Measurements from ENCODE around the gene CLCN7.
A peak's percentile ranks its signal among the peaks of the same experiment; 100 is the strongest.

CLCN7 gene

DNA sequence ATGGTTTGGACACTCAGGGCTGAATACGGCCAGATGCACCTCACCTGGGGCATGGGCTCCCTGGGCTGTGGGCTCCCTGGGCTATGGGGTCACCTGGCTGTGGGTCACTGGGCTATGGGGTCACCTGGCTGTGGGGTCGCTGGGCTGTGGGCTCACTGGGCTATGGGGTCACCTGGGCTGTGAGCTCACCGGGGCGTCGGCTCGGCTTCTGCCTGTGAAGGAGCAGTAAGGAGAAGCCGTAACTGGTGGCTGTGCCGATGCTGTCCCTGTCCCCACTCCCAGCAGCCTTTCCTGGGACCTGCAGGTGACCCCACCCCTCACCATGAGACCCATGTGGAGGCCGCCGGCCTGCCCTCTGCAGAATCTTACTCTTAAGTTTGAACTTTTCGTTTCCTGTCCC lies 45.8 kb downstream of the CLCN7 start:
- no peak for DNase-seq

DNA sequence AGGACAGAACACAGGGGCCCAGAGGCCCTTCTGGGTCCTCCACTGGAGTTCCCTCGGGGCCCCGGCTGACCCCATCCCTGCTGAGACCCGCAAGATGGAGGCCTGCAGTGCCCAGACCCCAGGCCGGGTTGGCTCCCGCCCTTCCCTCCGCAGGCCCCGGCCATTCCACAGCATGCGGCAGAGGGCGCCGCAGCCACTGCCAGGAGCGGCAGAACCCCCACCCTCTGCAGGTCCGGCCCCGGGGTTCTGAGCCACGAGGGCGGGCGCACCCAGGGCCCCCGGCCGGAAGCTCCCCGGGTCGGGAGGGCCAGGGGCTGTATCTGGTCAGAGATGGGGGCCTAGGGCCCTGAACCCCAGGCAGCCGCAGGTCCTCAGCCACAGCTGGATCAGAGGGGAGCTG lies 46.3 kb downstream of the CLCN7 start:
- DNase-seq, result peak in 1 of 2 donors; percentile 33

DNA sequence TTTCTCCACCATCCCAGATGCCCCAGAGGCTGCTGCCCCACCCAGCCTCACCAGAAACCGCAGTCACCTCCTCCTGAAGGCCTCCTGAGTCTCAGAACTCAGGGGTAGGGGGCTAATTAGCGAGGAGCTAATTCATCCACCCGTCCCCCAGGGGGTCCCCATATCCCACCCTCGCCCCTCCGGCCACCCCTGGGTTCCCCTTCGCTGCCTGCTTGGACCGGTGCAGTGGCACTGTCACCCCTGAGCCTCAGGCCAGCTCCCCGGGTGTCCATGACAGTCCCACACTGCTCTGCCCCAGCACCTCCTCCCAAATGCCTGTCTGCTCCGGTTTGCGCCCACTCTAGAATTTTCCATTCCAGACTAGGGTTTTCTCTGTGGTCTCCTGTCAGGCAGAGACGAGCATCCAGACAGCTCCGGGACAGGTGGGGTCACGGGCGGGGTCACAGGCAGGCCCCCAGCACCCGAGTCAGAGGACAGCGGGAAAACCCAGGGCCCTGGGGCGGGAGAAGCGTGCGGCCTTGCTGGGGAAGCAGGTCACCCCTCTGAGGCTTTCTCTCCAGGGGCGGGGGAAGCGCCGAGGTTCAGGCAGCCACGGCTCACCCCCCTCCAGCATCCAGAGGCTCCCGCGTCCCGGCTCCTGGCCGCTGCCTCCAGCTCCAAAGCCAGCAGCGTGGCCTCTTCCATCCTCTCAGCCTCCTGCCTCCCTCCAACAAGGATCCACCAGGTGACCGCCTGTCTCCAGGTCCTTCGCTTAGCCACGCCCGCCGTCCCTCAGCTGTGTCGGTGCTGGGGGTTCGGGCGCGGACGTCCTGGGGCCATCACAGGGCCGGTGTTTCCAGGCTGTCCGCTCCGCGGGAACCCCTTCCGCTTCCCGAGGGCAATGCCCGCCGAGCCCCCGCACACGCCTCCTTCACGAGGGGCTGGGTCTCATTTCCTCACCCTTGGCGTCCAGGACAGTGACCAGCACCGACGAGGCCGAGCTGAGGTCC lies 47.1 kb downstream of the CLCN7 start:
- DNase-seq, result no peak

DNA sequence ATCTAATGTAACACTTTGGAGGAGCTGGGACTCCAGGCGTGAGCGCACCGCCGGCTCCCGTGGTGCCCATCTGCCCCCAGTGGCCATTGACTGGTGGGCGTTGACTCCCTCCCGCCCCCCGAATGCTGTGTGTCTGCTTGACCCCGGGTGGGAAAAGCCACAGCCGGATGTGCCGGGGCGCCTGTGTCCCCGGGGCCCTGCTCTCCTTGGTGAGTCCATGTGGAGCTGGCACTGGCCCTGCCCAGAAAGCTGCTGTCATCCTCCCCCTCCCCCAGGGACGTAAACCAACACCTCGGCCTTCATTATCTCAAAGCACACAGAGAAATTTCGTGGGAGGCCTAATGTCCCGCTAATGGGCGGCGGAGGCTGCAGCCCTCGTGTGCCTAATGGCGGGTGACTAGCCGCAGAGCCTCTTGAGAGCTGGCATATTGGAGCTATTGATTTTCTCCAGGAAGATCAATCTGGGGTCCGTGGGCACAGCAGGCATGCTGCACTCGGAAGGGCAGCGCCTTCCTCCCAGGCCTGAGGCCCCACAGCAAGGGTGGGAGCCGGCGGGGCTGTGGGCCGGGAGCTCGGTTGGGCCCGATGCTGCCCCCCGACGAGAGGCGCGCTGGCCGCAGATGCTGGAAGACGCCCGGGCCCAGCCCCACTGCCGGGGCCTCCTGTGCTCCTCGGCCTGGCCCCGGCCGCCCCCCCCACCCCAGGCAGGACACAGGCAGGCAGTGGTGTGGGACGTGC lies 47.9 kb downstream of the CLCN7 start:
- DNase-seq, result no peak

DNA sequence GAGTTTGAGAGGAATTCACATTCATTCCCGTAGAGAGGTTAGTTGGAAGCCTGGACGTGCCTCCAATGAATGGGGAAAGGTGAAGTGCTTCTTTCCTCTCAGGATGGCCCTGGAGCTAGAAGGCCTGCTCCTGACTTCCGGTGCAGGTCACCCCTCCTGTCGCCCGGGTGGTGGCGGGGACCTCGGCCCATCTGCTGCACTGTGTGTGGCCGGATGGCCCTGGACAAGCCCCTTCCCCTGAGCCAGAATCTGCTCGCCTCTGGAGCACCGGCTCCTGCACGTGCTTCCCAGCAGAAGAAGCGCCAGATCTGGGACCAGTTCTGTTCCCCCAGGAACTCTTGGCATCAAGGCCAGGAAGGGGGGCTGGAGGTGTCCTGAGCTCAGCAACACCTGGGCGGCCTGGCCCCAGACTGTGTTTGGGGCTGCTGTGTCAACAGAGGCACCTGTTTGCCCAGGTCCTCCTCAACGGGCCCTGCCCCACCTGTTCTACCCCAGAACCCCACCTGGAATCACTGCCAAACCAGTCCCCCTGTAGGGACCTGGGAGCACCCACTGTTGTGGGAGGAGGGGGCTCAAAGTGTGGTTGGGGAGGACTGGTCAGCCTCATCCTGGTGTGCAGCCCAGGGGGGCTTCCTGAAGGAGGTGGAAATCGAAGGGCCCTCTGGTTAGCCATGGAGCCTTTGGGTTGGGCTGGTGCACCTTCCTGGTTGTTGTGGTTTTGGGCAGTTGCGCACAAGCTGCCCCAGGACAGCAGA lies 49.0 kb downstream of the CLCN7 start:
- no peak for DNase-seq

GRCh38 chr16:1424028-1424427 lies 50.8 kb downstream of the CLCN7 start:
- DNase-seq, result no peak

GRCh38 chr16:1422076-1422475 lies 52.8 kb downstream of the CLCN7 start:
- DNase-seq, result no peak

- no peak for DNase-seq
Observed at GRCh38 chr16:1420111-1420539, 54.7 kb downstream of the CLCN7 start.

DNA sequence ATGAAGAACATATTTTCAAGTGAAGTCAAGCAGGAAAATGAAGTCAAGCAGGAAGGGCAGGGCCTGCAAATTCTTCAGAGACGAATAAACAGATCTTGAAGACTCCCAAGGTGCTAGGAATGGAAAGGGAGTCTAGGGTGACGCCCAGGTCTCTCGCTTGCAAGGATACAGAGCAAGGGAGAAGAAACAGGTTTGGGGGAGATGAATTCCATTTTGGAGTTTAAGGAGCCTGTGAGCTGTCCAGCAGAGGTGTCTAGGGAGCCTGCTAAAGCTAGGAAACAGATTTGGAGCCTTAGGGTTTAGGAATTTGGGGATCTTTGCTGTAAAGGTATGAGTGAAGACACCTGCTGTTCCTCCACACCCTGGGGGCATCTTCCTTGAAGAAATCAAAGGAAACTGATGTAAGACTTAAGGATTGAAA lies 58.3 kb downstream of the CLCN7 start:
- no peak for DNase-seq

GRCh38 chr16:1414532-1415260 lies 60.1 kb downstream of the CLCN7 start, which contains the start of gene UNKL:
Gene UNKL (minus strand): TSS chr16:1414704. CDS start chr16:1414691, 13 bp downstream.
- DNase-seq, result peak; percentile 30 to 54

DNA sequence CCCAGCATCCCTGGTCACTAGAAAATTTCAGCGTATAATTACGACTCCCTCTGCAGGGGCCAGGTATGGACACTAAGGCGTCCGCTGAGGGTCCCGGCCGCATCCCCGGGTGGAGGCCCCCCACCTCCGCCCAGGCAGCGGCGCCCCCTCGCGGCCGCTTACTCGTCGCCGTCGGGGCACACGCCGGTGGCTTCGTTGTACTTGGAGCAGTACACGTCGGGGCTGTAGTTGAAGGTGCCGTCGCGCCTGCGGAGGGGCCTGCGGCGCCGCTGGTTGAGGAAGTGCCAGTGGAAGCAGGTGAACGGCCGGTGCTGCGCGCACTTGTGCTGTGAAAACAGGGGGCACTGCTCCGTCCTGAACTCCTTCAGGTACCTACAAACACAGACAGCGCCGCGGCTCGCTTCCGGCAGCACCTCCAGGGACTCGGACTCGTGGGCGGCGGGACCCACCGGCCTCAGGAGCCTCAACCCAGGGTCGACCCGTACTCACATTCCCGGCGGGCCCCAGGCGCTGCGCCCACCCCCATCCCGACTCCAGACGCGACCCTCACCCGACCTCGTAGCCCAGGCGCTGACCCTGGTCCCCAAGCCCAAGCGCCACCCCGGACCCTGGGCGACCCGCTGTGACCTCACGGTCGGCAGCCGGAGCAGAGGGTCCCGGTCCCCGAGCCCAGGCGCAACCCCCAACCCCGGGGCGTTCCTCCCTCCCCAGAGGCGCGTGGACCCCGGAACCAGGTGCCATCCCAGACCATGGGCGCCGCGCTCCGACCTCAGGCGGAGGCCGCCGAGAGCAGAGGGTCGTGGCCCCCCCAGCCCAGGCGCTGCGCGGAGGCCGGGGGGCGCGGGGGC lies 60.9 kb downstream of the CLCN7 start:
- DNase-seq, result peak; percentile 32 to 64

GRCh38 chr16:1412847-1413246 lies 62.0 kb downstream of the CLCN7 start:
- DNase-seq, result no peak

DNA sequence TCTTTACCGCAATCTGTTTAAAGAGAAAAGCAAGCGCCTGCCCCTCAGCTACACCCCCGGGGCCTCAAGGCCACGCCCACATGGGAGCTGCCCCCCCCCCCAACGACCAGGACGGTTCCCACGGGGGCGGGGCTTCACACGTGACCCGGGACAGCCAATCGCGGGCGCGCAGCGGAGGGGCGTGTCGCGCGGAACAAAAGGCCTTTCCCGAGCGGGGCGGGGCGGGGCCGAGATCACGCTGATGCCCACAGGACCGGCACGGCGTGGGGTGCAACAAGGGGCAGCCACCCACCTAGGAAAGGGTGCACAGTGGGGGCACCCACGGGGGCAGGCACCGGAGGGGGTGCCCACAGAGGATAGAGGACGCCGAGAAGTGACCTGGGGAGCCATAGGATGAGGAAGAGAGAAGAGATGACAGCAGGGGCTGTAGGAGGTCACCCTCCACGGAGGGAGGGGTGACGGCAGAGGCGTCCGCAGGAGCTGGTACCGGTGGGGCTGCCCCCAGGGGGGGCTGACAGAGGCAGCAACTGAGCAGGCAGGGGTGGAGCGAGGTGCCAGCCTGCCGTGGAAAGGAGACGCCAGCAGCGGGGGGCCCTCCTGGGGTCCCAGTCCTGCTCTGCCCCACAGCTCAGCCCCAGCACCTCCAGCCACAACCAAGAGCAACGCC lies 66.5 kb downstream of the CLCN7 start:
- peak; percentile 76 to 96 for DNase-seq

DNA sequence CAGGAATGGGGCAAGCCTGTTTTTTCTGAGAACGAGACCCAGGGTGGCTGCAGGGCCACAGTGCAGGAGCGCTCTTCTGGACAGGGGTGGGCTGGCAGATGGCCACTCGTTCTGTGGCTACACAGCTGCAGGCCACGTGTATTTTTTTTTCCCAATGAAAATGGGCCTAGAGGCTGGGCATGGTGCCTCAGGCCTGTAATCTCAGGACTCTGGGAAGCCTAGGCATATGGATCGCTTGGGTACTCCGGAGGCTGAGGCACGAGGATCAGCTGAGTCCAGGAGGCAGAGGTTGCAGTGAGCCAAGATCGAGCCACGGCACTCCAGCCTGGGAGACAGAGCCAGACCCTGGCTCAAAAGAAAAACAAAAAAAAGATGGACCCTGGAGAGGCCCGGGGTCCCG lies 67.1 kb downstream of the CLCN7 start:
- no peak for DNase-seq

- DNase-seq, result no peak
Observed at GRCh38 chr16:1403733-1404132, 71.1 kb downstream of the CLCN7 start.

DNA sequence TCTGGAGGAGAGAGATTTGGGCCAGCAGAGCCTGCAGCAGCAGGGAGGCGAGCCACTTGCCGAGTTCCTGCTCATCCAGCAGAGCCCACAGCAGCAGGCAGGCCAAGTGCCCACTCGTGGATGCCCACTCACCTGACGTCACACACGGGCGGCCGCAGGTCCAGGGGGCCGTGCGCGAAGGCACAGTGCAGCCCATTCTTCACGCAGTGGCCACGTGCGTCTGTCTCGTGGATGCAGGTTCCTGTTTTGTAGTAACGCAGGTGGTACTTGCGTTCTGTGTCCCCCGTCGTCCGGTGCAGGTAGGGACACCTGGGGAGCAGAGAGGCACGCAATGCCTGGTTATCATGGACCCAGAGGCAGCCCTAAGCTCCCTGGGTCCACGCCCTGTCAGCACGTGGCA lies 71.8 kb downstream of the CLCN7 start:
- DNase-seq, result no peak

DNA sequence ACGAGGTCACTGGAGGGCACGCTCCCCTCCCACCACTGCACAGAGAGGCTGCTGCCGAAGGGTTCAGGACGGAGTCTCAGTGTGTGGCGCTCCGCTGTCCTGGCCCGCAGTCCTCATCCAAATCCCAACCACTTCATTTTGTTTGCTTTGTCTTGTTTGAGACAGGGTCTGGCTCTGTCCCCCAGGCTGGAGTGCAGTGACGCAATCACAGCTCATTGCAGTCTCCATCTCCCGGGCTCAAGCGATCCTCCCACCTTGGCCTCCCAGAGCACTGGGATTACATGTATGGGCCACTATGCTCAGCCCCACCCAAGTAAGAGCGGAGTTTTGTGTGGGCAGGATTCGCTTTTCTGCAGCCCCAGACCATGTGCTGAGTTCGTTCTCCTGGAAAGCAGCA lies 73.1 kb downstream of the CLCN7 start:
- no peak for DNase-seq

- DNase-seq, result no peak
Observed at GRCh38 chr16:1401061-1401757, 73.6 kb downstream of the CLCN7 start.

DNA sequence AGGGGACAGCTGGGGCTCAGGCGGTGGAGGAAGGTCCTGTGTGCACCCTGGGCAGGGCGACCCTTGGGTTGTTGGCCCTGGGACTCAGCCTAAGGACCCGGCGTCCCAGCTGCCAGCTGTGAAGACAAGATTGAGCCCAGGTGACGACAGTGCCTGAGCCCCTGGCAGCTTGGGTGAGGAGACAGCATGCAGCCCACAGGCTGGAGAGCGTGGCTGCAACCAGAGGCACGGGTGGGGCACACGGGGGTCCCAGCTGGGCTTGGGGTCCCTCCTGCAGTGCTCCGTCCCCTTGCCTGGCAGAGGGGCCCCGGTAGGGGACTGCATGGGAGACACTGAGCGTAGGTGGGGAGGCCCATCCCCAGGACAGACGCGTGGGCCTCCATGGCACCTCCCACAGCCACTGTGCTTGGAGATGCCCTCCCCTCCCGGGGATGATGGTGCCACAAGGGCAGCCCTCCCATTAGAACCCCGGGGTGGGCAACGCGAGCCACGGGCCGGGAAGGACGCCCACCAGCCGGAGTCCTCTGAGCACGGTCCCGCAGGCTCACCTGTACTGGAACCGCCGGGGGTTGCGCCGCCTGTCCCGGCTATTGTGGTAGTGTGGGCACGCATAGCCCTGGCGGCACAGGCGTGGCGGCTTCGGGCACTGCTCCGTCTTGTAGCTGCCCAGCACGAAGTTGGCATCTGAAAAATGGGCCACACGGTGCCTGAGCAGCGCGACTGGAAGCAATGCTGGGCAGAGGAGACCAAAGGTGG lies 75.8 kb downstream of the CLCN7 start:
- no peak for DNase-seq

Measured in inflammatory macrophage treated with lipopolysaccharide for 1 hour (primary cell).